MM.1S (cell line): ENCODE measurements around the gene NEU4.

Source experiments
- EZH2 ChIP-seq: fragments of 300-600 bp; sonication (generic); optimal IDR thresholded peaks from 2 replicates; pipeline ENCODE3; 2017; ENCODE audit warnings: low read depth, mild to moderate bottlenecking, antibody characterized with exemption, low read length, mixed read lengths
- EZH2phosphoT487 ChIP-seq: fragments of 300-600 bp; sonication (generic); IDR thresholded peaks from 2 replicates; pipeline ENCODE4 v1.6.1; 2018; ENCODE audit warnings: antibody characterized with exemption, low read length
- TF ChIP-seq, protein P1 (sequence below): fragments of 300-600 bp; sonication (generic); IDR thresholded peaks from 2 replicates; pipeline ENCODE4 v1.5.1; 2016; ENCODE audit warnings: antibody characterized with exemption, low read length, mixed read lengths

DNA sequence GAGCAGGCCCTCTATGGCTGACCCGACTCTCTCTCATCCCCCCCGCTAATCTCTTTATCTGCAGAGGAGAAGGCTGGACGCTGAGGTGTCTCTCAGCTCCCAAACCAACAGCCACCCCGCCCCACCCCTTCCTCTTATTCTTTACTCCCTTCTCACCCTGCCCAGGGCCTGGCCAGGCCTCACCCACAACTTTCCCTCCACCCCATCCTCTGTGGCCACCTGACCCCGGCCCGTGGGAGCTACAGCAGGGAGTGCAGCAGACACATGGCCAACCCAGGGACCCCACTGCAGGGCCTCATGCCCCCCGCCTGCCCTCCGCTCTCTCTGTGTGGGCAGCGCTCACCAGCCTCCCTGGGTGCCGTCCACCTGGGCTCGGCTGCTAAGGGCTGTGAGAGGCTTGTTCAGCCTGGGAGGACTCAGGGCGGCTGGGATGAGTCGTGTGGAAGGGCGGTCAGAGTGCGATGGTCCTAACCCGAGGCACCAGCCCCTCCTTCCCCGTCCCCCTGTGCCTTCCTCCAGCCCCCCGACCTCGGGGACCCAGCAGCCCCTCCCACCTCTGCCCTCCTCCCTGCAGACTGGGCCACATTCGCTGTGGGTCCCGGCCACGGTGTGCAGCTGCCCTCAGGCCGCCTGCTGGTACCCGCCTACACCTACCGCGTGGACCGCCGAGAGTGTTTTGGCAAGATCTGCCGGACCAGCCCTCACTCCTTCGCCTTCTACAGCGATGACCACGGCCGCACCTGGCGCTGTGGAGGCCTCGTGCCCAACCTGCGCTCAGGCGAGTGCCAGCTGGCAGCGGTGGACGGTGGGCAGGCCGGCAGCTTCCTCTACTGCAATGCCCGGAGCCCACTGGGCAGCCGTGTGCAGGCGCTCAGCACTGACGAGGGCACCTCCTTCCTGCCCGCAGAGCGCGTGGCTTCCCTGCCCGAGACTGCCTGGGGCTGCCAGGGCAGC, 6.8 kb downstream of the NEU4 start:
- TF ChIP-seq, protein P1, sequence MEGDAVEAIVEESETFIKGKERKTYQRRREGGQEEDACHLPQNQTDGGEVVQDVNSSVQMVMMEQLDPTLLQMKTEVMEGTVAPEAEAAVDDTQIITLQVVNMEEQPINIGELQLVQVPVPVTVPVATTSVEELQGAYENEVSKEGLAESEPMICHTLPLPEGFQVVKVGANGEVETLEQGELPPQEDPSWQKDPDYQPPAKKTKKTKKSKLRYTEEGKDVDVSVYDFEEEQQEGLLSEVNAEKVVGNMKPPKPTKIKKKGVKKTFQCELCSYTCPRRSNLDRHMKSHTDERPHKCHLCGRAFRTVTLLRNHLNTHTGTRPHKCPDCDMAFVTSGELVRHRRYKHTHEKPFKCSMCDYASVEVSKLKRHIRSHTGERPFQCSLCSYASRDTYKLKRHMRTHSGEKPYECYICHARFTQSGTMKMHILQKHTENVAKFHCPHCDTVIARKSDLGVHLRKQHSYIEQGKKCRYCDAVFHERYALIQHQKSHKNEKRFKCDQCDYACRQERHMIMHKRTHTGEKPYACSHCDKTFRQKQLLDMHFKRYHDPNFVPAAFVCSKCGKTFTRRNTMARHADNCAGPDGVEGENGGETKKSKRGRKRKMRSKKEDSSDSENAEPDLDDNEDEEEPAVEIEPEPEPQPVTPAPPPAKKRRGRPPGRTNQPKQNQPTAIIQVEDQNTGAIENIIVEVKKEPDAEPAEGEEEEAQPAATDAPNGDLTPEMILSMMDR = no peak
- no peak for TF ChIP-seq EZH2
- no peak for TF ChIP-seq EZH2phosphoT487
